HG03575 (cell line): Measurements from ENCODE around the gene POLR3B.

Experiments used
- ATAC-seq: cut with Tn5 transposase; IDR thresholded peaks from one replicate; pipeline ENCODE4 v1.9.1; 2021; ENCODE audit not compliant: unreplicated experiment, insufficient number of reproducible peaks, low FRiP score; ENCODE audit errors: extremely low read depth

POLR3B gene

DNA sequence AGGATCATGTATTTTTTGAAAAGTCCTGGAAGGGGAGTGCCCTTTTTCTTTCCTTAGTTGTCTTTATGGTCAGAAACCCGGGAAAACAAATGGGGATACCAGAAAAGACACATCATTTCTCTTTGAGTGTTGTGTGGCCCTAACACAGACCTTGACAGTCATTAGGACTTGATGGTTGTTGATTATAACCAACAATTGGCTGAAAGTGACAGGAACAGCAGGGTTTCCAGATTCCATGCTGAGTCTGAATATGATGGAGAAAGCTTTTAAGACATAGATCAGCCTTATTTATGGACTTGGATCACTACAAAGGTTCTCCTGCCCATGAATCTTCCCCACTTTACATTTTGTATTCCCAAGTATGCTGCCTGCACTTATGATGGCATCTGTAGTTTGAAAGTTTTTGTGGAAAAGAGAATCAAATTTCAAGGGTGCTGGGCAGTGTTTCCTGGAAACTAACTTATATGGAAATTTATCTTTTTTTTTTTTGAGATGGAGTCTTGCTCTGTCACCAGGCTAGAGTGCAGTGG, 30.4 kb downstream of the POLR3B start:
- no peak for ATAC-seq

DNA sequence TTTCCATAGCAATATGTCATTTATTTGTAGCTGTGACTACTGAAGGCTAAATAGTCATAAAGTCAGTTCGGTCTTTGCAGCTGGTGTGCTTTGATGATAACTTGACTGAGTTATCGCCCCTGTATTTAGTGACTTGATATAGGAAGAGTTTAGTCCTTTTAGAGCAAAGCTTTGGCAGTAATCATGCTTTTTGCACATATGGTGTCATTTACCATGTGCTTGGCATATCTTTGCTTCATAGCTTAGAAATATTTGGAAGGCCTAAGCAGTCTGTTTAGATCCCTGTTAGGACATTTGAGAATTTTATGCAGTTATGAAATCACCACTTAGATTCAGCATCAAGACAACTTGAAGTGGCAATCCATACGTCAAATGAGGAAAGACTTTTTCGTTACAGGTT, 31.6 kb downstream of the POLR3B start:
- ATAC-seq = no peak

DNA sequence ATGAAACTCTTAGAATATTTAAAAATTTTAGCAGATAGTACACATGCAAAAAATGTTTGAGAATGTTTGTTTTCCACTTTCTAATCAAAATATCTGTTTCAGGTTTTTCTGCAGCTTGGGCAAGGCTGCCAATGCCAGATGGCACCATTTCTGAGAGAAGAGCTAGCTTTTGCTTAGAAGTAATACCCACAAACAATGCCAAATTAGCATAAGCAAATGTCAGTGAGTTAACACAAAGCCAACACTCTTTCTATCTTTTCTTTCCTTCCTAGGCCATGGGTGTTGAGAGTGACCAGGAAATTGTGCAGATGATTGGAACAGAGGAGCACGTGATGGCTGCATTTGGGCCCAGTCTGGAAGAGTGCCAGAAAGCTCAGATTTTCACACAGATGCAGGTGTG, 35.2 kb downstream of the POLR3B start:
- ATAC-seq = no peak

DNA sequence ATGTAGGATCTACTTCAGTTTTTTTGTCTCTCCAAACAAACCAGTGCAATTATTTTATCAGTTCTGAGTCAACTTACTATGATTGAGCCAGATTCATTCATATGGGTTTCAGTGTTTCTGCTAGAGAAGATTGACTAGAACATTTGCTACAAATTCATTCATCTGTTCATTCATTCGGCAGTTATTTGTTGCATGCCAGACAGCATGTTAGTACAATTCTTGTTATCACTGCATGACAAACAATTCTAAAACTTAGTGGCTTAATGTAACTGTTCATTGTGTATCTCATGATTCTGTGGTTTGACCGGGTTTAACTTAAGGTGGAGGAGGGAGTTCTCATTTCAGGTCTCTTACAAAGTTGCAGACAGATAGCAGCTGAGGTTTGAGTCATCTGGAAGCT, 52.3 kb downstream of the POLR3B start:
- no peak for ATAC-seq

DNA sequence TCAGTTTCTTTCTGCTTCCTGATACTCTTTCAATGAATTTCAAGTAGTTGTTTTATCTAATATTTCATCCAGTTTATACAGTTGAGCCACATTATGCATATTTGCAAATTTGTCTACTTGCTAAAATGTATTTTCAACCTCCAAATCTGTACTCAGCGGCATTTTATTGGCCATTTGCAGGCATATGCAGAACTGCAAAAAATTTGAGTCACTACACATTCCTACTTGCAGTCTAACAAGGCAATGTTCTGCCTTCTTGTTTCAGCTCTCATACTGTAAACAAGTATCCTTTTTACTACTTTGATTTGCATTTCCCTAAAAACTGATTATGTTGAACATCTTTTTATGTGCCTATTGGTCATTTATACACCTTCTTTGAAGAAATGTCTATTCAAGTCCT, 55.0 kb downstream of the POLR3B start:
- no peak for ATAC-seq

DNA sequence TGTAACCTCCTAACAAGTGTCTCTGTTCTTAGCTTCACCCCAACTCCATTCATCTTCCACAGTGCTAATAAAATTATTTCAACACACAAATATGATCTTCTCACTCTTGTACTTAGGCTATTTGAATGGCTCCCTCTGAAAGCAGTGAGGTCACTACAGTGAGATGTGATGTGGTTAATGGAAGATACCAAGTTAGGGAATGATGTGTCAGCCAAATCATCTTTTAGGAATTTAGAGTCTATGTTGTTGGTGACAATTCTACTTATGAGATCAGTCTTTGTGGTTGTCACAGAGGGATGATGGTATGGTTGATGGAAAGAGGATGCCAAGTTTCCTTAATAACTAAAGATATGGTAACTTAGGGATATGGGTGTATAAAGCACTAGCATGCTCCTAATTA, 57.6 kb downstream of the POLR3B start:
- ATAC-seq = no peak

DNA sequence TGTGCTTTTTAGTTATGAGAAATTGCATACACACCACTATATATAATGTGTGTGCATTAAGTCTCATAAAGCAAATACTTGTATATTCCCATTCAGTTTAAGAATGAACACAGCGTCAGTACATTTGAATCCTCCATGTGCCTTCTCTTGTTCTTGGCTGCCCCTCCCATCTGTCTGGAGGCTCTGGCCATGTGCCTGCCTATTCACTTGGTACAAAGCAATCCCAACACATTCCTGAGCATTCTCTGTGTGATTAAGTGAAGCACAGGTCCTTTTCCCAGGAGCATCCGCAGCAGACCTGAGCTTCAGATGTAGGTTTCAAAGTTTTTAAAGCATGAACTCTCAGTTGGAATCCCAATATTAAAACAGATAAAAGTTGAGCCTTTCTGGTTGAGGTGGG, 58.7 kb downstream of the POLR3B start:
- ATAC-seq = no peak

DNA sequence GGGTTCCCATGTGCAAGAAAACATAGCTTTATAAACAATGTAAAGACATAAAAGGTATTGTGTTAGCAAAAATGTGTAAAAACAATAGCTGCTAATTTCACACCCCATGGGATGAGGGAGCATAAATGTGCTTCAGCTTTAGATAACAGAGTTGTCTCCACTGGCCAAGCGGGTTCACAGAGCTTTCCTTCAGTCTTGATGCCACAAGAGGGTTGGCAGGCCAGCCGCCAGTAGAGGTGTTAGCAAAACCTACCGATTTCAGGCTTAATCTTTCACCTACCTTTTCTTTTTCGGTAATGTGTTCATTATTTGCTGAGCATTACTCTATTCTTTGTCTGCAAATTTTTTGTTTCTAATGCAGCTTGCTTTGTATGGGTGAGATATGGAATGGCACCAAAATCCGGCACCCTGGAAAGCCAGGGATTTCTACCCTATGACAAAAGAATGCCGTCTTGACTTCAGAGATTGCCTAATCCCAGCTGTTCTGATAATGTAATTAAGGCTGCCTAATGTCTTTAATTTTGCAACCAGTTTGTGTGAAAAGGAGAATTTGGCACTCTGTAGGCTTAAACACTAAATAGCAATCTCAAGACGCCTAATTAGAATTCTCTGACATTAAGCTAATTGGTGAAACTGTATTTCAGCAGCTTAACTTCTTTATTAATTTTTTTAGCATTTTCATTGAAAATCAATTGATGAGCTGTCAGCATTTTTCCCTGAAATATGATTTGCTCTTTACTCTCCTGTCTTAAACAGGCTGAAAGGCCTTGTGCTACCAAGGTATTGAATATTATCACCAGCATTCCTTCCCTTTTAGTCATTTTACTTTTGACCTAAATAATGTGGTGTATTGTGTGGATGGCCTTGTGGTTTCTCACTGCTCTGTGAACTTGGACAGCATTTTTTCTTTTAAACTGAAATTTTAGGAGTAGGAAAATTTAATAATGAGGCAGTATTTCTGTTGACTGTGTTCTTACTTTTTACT, 60.7 kb downstream of the POLR3B start:
- ATAC-seq = no peak

DNA sequence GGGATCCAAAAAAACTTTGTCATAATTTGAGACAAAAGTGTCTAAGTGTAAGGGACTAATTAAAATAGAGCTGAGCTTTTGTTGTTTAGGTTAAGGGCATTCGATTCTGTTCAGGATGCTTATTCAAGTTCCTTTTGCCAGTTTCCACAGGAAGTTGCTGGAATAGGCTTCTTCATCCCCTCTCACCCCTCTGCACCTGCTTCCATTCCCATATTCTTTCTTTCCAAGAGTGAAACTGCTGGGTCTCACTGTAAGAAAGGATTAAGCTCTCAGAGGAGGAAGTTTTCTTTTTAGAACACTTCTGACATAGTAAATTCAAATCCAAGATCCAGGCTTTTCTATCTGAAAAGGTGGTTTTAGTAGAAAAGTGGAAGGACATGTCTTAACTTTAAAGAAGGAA, 61.4 kb downstream of the POLR3B start:
- ATAC-seq = no peak

DNA sequence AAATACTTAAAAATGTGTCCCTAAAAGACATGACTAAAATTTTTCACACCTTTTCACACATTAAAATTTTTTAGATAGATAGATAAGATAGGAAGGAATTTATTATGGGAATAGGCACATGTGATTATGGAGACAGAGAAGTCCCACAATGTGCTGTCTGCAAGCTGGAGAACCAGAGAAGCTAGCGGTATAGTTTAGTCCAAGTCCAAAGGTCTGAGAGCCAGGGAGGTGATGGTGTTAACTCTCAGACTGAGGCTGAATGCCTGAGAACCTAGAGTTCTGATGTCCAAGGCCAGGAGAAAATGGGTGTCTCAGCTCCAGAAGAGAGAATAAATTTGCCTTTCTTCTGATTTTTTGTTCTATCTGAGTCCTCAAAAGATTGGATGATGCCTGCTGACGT, 65.7 kb downstream of the POLR3B start:
- ATAC-seq = no peak

DNA sequence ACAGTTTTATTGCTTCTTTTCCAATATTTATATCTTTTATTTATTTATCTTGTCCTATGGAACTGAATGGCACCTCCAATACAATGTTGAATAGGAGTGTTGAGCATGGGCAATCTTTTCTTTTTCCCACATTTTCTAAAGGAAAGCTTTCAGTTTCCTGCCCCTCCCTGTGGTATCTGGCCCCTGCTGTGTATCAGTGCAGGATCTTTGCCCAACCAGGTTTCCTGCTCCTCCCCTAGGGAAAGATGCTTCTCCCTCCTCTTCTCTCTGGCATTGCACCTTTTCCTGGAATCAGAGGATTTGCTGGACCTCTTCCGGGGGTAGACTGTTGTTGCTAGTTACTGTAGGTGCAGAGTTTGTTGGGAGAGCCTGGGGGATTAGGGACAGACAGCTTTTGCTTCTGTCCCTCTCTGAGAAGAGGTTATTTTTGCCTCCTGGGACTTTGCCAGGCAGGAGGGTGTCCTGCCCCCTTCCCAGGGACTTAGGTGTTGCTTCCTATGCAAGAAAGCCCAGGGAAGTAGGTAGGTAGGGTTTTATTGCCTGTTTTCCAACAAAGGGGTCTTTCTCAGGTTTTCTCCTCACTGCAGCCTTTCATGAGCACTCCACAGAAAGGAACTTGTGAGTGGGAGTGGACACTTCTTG, 67.6 kb downstream of the POLR3B start:
- no peak for ATAC-seq

DNA sequence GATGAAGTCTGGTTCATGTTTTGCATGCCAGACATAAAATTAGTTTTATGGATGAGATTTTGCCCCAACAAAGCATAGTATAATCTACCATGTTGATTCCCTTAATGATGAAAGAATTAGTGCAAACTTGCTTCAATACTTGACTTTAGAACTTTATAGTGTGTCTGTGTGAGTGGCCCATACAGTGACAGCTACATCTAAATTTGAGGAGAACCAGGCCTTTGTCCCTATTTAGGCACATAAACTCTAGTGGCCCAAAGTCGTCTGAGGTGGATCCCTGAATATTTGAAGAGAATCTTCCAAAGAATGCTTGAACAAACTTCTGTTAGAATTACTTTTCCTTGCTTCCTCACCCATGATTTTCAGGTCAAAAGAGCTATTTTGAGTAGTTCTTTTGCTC, 70.4 kb downstream of the POLR3B start:
- no peak for ATAC-seq

DNA sequence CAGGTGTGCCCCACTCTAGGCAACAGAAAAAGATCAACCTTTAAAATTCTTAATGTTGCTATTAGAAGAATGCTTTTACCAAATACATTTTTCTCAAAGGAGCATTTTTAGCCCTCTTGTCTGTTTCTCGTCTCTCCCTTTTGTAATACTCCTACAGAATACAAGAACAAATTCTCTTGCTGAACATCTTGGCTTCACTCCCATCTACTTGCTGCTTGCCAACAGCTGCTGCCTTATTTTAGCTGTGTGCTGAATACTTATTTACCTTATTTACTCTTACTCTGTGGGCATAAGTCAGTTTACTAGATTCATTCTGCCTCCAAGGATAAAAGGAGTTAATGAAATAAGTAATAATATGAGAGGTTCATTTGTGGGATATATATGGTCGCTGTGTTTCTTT, 70.8 kb downstream of the POLR3B start:
- ATAC-seq = no peak

DNA sequence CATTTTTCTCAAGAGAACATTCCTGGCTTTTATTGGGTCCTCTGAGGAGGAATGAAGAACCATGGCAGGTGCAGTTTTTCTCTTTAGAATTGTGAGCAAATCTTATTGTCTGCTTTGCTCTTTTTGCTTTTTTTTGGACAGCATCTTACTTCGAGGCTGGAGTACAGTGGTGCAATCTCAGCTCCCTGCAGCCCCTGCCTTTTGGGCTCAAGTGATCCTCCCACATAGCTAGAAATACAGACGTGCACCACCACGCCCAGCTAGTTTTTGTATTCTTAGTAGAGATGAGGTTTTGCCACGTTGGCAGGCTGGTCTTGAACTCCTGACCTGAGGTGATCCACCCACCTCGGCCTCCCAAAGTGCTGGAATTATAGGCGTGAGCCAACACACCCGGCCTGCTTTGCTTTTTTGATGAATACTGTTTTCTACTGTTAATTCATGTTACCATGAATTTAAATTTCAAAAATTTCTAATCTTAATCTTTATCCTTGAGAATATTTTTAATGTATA, 71.5 kb downstream of the POLR3B start:
- no peak for ATAC-seq

DNA sequence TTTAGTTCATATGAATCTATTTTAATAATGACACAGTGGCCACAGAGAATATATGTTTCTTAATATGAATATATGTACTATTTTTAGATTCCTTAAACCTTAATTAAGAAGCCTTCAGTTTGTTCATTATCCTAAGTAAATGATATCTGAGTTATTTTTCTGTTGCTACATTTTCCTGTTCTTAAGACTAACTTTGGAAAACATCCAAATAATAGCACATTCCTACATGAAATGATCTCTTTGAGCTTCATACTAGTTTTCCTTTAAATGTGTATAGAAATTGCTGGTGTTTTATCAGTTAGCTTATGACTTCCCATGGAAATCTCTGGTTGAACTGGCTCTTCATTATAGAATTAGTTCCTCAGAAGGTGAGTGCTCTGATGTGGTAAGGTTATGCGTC, 72.1 kb downstream of the POLR3B start:
- ATAC-seq = no peak

DNA sequence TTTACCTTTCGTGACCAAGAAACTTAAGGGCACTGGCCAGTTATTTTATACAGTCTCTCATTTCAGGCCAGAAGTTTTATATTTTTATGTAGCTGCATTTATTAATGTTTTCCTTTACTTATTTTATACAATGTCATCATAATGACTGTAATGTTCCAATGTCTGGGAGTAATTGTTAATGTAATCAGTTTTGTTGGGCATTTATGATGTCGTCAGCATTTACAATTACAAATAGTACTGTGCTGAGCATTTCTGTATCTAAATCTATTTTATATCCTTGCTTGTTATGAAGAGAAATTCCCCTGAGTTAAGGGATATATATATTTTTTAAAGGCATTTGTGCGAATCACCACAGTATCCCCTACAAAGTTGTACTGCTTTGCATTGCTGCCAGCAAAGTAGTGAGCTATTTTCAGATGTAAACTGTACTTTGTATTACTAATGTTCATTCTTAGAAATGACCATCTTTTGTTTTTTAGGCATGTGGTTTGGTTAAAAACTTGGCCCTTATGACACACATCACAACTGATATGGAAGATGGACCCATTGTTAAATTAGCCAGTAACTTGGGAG, 74.4 kb downstream of the POLR3B start:
- ATAC-seq = no peak

DNA sequence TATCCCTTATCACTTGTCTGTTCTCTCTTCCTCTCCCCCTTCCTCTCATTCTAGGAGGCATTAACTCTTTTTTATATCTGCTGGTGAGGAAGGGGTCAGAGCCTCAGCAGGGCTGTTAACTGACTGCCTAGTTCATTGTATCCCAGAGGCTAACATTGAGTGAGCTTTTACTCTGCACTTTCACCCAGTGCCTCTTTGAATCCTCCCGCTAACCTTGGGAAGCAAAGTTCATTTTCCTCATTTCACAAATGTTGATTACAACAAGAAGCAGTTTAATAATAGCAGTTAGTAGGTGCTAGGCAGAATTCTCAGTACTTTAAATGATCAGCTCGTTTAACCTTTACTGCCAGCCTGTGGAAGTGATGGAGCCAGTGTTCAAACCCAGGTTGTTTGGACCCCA, 75.5 kb downstream of the POLR3B start:
- no peak for ATAC-seq

DNA sequence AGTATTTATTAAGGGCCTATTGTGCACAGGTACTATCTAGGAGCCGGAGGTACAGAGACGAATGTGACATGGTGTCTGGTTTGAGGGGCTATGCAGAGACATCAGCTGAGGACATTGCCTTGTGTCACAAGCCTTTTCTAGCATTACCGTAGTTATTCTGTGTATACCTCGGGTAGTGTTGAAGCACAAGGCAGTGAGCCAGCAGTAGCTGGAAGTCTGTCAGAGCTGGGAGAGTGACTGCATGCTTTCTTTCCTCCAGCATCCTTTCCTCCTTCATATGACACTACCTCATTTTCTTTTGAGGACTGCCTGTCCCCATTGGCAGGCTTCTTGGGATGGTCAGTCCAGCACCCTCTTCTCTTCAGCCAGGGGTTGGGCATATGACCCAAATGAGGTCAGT, 77.0 kb downstream of the POLR3B start:
- no peak for ATAC-seq

DNA sequence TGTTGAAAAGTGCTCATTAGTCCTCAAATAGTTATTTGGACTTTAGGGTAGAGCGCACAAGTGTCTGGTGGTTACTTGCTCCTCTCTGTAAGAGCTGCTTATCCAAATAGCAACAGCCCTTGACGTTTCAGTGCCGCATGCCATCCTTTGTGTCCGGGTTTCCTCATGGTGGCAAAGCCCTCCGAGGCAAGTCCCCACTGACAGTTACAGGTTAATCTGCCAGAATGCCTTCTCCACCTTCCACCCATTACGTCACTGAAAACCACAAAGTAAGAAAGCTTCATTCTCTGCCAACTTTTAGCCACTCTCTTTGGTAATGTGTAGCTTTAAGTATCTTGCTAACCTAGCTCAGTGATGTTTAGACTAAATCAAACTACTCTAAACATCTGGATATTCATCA, 78.6 kb downstream of the POLR3B start:
- ATAC-seq = no peak

DNA sequence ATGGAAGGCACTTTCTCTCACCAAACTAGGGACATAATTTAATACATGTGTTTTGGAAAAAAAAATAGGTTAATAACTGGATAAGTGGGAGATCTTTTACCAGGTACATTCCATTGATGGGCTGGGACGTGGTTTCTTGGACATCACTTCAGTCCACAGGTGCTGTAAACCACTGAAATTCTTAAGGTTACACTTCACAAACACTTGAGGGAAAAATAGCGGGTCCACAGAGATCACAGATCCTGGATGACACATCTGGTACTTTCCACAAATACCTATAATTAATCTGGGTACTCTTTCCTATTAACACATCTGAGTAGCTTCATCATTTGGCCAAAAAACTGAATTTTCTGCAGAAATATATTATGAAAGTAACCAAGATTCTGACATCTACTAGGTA, 85.0 kb downstream of the POLR3B start:
- ATAC-seq = no peak
